ENCODE results near the gene NPAS3.

GRCh38 chr14:33386140-33386539, 447.5 kb downstream of the NPAS3 start:
- TF ChIP-seq CTCF (IDR thresholded peaks at IDR 0.05) (no peak), POLR2A (IDR thresholded peaks at IDR 0.05) (no peak)
